GM12864 (cell line): ENCODE data around the gene SIRPB2.

Experiments used
- DNase-seq: peaks from one replicate; pipeline ENCODE4 v3.0.0-alpha.2; 2011; ENCODE audit warnings: low read depth
- H3K4me3 ChIP-seq: 2 replicates; pipeline ENCODE4 v1.5.1; 2011; ENCODE audit warnings: mild to moderate bottlenecking, low read depth, low read length, control low read depth
- CTCF ChIP-seq: IDR thresholded peaks from 2 replicates; pipeline ENCODE4 v1.5.1; 2011; ENCODE audit warnings: low read depth, mild to moderate bottlenecking, moderate library complexity, low read length, control low read depth, inconsistent platforms; ENCODE audit errors: missing control alignments

The SIRPB2 gene

GRCh38 chr20:1491860-1492642 lies 831 bp upstream of the SIRPB2 start:
- no peak for DNase-seq
- no peak for TF ChIP-seq CTCF
- H3K4me3 ChIP-seq = no peak overlapping the region

- no peak for DNase-seq
- TF ChIP-seq CTCF = no peak
- H3K4me3 ChIP-seq = no peak overlapping the region
Observed at GRCh38 chr20:1490643-1491195, 501 bp downstream of the SIRPB2 start.

GRCh38 chr20:1489764-1490436 lies 1.3 kb downstream of the SIRPB2 start:
- no peak for TF ChIP-seq CTCF
- DNase-seq = no peak
- no peak overlapping the region for H3K4me3 ChIP-seq

GRCh38 chr20:1489325-1489724 lies 1.9 kb downstream of the SIRPB2 start:
- no peak overlapping the region for H3K4me3 ChIP-seq
- DNase-seq = no peak
- no peak for TF ChIP-seq CTCF

GRCh38 chr20:1486566-1486965 lies 4.7 kb downstream of the SIRPB2 start:
- no peak for TF ChIP-seq CTCF
- no peak overlapping the region for H3K4me3 ChIP-seq
- DNase-seq = no peak

- H3K4me3 ChIP-seq = no peak overlapping the region
- no peak for TF ChIP-seq CTCF
- DNase-seq = no peak
Observed at GRCh38 chr20:1484438-1485116, 6.6 kb downstream of the SIRPB2 start.
